ENCODE results near the gene KCNA5. TPM values are rescaled to one million over a fixed set of nuclear protein-coding genes. Genes with fewer than 3 reads are reported as not detected.

KCNA5 gene
- total RNA-seq, 1 experiment from 2014 or later = not detected

- H3K27ac ChIP-seq (ENCODE audit: low read depth, low read length) = no peak overlapping the region
- peak; percentile 92 for ATAC-seq
- intact Hi-C loops (cut with micrococcal nuclease) = loop anchor here (1.0 to 5.0 kb wide), 5 partner anchors 62 to 775 kb away; no protein-coding TSS in a partner anchor
These were observed 21.1 kb upstream of the KCNA5 start for GRCh38 chr12:5022465-5023061.

More at GRCh38 chr12:5022465-5023061, 21.1 kb upstream of the KCNA5 start:
- RAD21 ChIA-PET (ENCODE audit: low non-redundant PET in 1 of 2, low total read pairs in 2 of 2, uncharacterized antibody in 2 of 2, unreplicated experiment in 2 of 2) = no interaction called here
- H3K79me2 ChIP-seq (ENCODE audit: insufficient read depth, low read length) = no peaks in the 10 kb centered on the region
- H3K4me3 ChIP-seq (replicated peaks in 1 of 2; ENCODE audit: low read depth in 1 of 2, low read length in 2 of 2) = no peak overlapping the region
- no peaks in the 10 kb centered on the region for H3K9me3 ChIP-seq (ENCODE audit: control insufficient read depth in 1 of 2, insufficient read depth in 1 of 2, low read depth in 1 of 2, low read length in 2 of 2)
- DNase-seq (ENCODE audit: low read depth, low spot score) = peak; percentile 29
- H3K36me3 ChIP-seq (ENCODE audit: control insufficient read depth in 1 of 2, insufficient read depth in 2 of 2, low read length in 2 of 2) = no peaks in the 10 kb centered on the region
- no peak overlapping the region for H3K4me2 ChIP-seq (ENCODE audit: low read length)
- no peaks in the 10 kb centered on the region for H4K20me1 ChIP-seq (ENCODE audit: insufficient read depth)
- no peaks in the 10 kb centered on the region for H3K9me2 ChIP-seq (ENCODE audit: insufficient read depth)
- no peak overlapping the region for H2AFZ ChIP-seq (ENCODE audit: low read depth, low read length, poor library complexity, severe bottlenecking)
- no TSS peak for BruUV-seq (replicated peaks)
- H3K27me3 ChIP-seq (ENCODE audit: insufficient read depth, low read length) = peaks cover 44% of the 10 kb centered on the region
- CTCF ChIA-PET = interaction anchor here (1.5 kb wide), 1 partner anchor 61 kb away, joined by 10 read pairs; no protein-coding TSS in a partner anchor
- TF ChIP-seq RAD21 (IDR thresholded peaks at IDR 0.05; ENCODE audit: low read depth) (peak; percentile 78), SP1 (IDR thresholded peaks at IDR 0.05; ENCODE audit: low read depth) (no peak), REST (IDR thresholded peaks at IDR 0.05; ENCODE audit: low read depth) (no peak), CTCF (IDR thresholded peaks at IDR 0.05 in 2 of 3, conservative IDR thresholded peaks at IDR 0.05 in 1 of 3; ENCODE audit: borderline replicate concordance in 1 of 3, insufficient read depth in 1 of 3, low read depth in 2 of 3, low read length in 2 of 3) (peak; percentile 53 to 94 (median 84); a peak in 5 of 6 replicates), ATF3 (IDR thresholded peaks at IDR 0.05) (no peak), CBX3 (IDR thresholded peaks at IDR 0.05; ENCODE audit: low read depth) (no peak), POLR2AphosphoS5 (IDR thresholded peaks at IDR 0.05; ENCODE audit: low read depth, low read length) (no peak)
- POLR2A ChIA-PET = no interaction called here
- H3K9ac ChIP-seq (ENCODE audit: low read length) = no peak overlapping the region
- H3K4me1 ChIP-seq (ENCODE audit: control insufficient read depth in 1 of 2, insufficient read depth in 2 of 2, low read length in 2 of 2) = no peaks in the 10 kb centered on the region

Measured in HCT116 (cell line).